IgD-negative memory B cell (primary cell): ENCODE measurements around the gene DCLK1. TPM values are rescaled to one million over a fixed set of nuclear protein-coding genes. Genes with fewer than 3 reads are reported as not detected.

ENCODE experiments used
- H3K27ac Mint-ChIP-seq, 3 donors: one replicate each; pipeline ENCODE4 v1.8.0; 2020 to 2022; ENCODE audit warnings: mild to moderate bottlenecking in 3 of 3, mixed read lengths in 3 of 3, moderate library complexity in 1 of 3
- H3K27me3 Mint-ChIP-seq: one replicate; pipeline ENCODE4 v1.8.0; 2021; ENCODE audit warnings: mixed read lengths
- H3K36me3 Mint-ChIP-seq: one replicate; pipeline ENCODE4 v1.8.0; 2020; ENCODE audit warnings: mild to moderate bottlenecking, mixed read lengths
- H3K4me1 Mint-ChIP-seq, 3 donors: one replicate each; pipeline ENCODE4 v1.8.0; 2020 to 2022; ENCODE audit warnings: mixed read lengths in 3 of 3, mild to moderate bottlenecking in 1 of 3
- H3K4me3 Mint-ChIP-seq, 4 donors: one replicate each; pipeline ENCODE4 v1.8.0; 2020 to 2022; ENCODE audit warnings: mild to moderate bottlenecking in 4 of 4, mixed read lengths in 4 of 4, moderate library complexity in 3 of 4
- H3K9me3 Mint-ChIP-seq, 3 donors: one replicate each; pipeline ENCODE4 v1.8.0; 2020 to 2021; ENCODE audit warnings: mixed read lengths in 3 of 3, mild to moderate bottlenecking in 1 of 3
- polyA plus RNA-seq: library from polyadenylated mRNA; unstranded; fragments of 300-500 nt; fragmentation: Illumina TruSeq; gene quantifications from one replicate; pipeline ENCODE4 v1.2.3, GENCODE V29; 2021

The DCLK1 gene
- polyA plus RNA-seq, 1 donor from 2014 or later, result not detected

GRCh38 chr13:35789335-35790165 is 341.6 kb downstream of the DCLK1 start:
- no peaks in the 10 kb centered on the region for H3K9me3 Mint-ChIP-seq
- H3K27ac Mint-ChIP-seq, result no peak overlapping the region
- H3K4me3 Mint-ChIP-seq, result no peak overlapping the region
- no peaks in the 10 kb centered on the region for H3K4me1 Mint-ChIP-seq
- H3K27me3 Mint-ChIP-seq, result no peaks in the 10 kb centered on the region
- H3K36me3 Mint-ChIP-seq, result no peaks in the 10 kb centered on the region

- no peaks in the 10 kb centered on the region for H3K4me1 Mint-ChIP-seq
- no peak overlapping the region for H3K27ac Mint-ChIP-seq
- no peak overlapping the region for H3K4me3 Mint-ChIP-seq
- H3K36me3 Mint-ChIP-seq, result peaks cover 1% of the 10 kb centered on the region
- no peaks in the 10 kb centered on the region for H3K27me3 Mint-ChIP-seq
- H3K9me3 Mint-ChIP-seq, result peaks cover 0 to 4% (median 0%) of the 10 kb centered on the region in 3 donors
Observed at GRCh38 chr13:35787937-35788336, 343.2 kb downstream of the DCLK1 start.

GRCh38 chr13:35785576-35786303 is 345.4 kb downstream of the DCLK1 start:
- Mint-ChIP-seq H3K27me3 (no peaks in the 10 kb centered on the region), H3K27ac (no peak overlapping the region), H3K36me3 (peaks cover 1% of the 10 kb centered on the region), H3K4me1 (no peaks in the 10 kb centered on the region), H3K4me3 (no peak overlapping the region), H3K9me3 (peaks cover 0 to 4% (median 0%) of the 10 kb centered on the region in 3 donors)

GRCh38 chr13:35784286-35784951 is 346.8 kb downstream of the DCLK1 start:
- peaks cover 1% of the 10 kb centered on the region for H3K36me3 Mint-ChIP-seq

GRCh38 chr13:35782793-35783192 is 348.4 kb downstream of the DCLK1 start:
- Mint-ChIP-seq H3K4me3 (no peak overlapping the region), H3K4me1 (no peaks in the 10 kb centered on the region), H3K36me3 (peaks cover 1% of the 10 kb centered on the region), H3K27ac (no peak overlapping the region), H3K27me3 (no peaks in the 10 kb centered on the region), H3K9me3 (peaks cover 0 to 4% (median 0%) of the 10 kb centered on the region in 3 donors)

More at GRCh38 chr13:35784286-35784951, 346.8 kb downstream of the DCLK1 start:
- H3K27ac Mint-ChIP-seq, result no peak overlapping the region
- H3K4me1 Mint-ChIP-seq, result no peaks in the 10 kb centered on the region
- peaks cover 0 to 4% (median 0%) of the 10 kb centered on the region in 3 donors for H3K9me3 Mint-ChIP-seq
- H3K4me3 Mint-ChIP-seq, result no peak overlapping the region
- H3K27me3 Mint-ChIP-seq, result no peaks in the 10 kb centered on the region

- peaks cover 1% of the 10 kb centered on the region for H3K36me3 Mint-ChIP-seq
- H3K4me3 Mint-ChIP-seq, result no peak overlapping the region
- H3K9me3 Mint-ChIP-seq, result peaks cover 0 to 4% (median 0%) of the 10 kb centered on the region in 3 donors
- no peak overlapping the region for H3K27ac Mint-ChIP-seq
- no peaks in the 10 kb centered on the region for H3K4me1 Mint-ChIP-seq
- no peaks in the 10 kb centered on the region for H3K27me3 Mint-ChIP-seq
Observed at GRCh38 chr13:35781036-35782000, 349.9 kb downstream of the DCLK1 start.

- Mint-ChIP-seq H3K4me1 (no peaks in the 10 kb centered on the region), H3K9me3 (peaks cover 0 to 4% (median 0%) of the 10 kb centered on the region in 3 donors), H3K36me3 (peaks cover 1% of the 10 kb centered on the region), H3K27ac (no peak overlapping the region), H3K4me3 (no peak overlapping the region), H3K27me3 (no peaks in the 10 kb centered on the region)
Observed at GRCh38 chr13:35780613-35781012, 350.6 kb downstream of the DCLK1 start.

- Mint-ChIP-seq H3K36me3 (no peaks in the 10 kb centered on the region), H3K27ac (no peak overlapping the region), H3K9me3 (peaks cover 0 to 7% (median 1%) of the 10 kb centered on the region in 3 donors), H3K27me3 (peaks cover 3% of the 10 kb centered on the region), H3K4me1 (no peaks in the 10 kb centered on the region), H3K4me3 (no peak overlapping the region)
Observed at GRCh38 chr13:35771898-35772297, 359.3 kb downstream of the DCLK1 start.

GRCh38 chr13:35770756-35771297 is 360.4 kb downstream of the DCLK1 start:
- Mint-ChIP-seq H3K27me3 (peaks cover 3% of the 10 kb centered on the region), H3K4me1 (no peaks in the 10 kb centered on the region), H3K36me3 (no peaks in the 10 kb centered on the region), H3K9me3 (peaks cover 0 to 10% (median 3%) of the 10 kb centered on the region in 3 donors), H3K27ac (no peak overlapping the region), H3K4me3 (no peak overlapping the region)

GRCh38 chr13:35769812-35770211 is 361.4 kb downstream of the DCLK1 start:
- no peak overlapping the region for H3K4me3 Mint-ChIP-seq
- no peak overlapping the region for H3K27ac Mint-ChIP-seq
- H3K36me3 Mint-ChIP-seq, result no peaks in the 10 kb centered on the region
- peaks cover 0 to 11% (median 4%) of the 10 kb centered on the region in 3 donors for H3K9me3 Mint-ChIP-seq
- H3K4me1 Mint-ChIP-seq, result no peaks in the 10 kb centered on the region
- H3K27me3 Mint-ChIP-seq, result peaks cover 3% of the 10 kb centered on the region

- Mint-ChIP-seq H3K4me3 (no peak overlapping the region), H3K27me3 (peaks cover 3% of the 10 kb centered on the region), H3K9me3 (peaks cover 0 to 3% (median 3%) of the 10 kb centered on the region in 3 donors), H3K36me3 (no peaks in the 10 kb centered on the region), H3K4me1 (no peaks in the 10 kb centered on the region), H3K27ac (no peak overlapping the region)
Observed at GRCh38 chr13:35768551-35768950, 362.6 kb downstream of the DCLK1 start.

- peaks cover 3% of the 10 kb centered on the region for H3K27me3 Mint-ChIP-seq
- H3K4me3 Mint-ChIP-seq, result no peak overlapping the region
- H3K9me3 Mint-ChIP-seq, result peaks cover 0 to 3% (median 3%) of the 10 kb centered on the region in 3 donors
- no peak overlapping the region for H3K27ac Mint-ChIP-seq
- H3K36me3 Mint-ChIP-seq, result no peaks in the 10 kb centered on the region
- no peaks in the 10 kb centered on the region for H3K4me1 Mint-ChIP-seq
Observed at GRCh38 chr13:35768073-35768472, 363.1 kb downstream of the DCLK1 start.

- H3K36me3 Mint-ChIP-seq, result no peaks in the 10 kb centered on the region
Observed at GRCh38 chr13:35767256-35767976, 363.8 kb downstream of the DCLK1 start.

More at GRCh38 chr13:35767256-35767976, 363.8 kb downstream of the DCLK1 start:
- Mint-ChIP-seq H3K27ac (no peak overlapping the region), H3K4me1 (no peaks in the 10 kb centered on the region), H3K27me3 (peaks cover 3% of the 10 kb centered on the region), H3K4me3 (no peak overlapping the region), H3K9me3 (peaks cover 0 to 3% (median 3%) of the 10 kb centered on the region in 3 donors)
